Head of caudate nucleus (tissue), 42 donors: Measurements from ENCODE around the gene SLC12A7.

Source experiments
- DNase-seq, 42 donors: peaks; one replicate each; pipeline versions ENCODE4 v3.0.0 to v3.0.0-alpha.2; 2020 to 2021; ENCODE audit warnings: mixed read lengths in 7 of 42
- intact Hi-C: fragments of 100-400 bp; cut with DNase I; formaldehyde crosslinking; loops from one replicate; pipeline ENCODE4 v1.15.0; 2022

Gene SLC12A7

DNA sequence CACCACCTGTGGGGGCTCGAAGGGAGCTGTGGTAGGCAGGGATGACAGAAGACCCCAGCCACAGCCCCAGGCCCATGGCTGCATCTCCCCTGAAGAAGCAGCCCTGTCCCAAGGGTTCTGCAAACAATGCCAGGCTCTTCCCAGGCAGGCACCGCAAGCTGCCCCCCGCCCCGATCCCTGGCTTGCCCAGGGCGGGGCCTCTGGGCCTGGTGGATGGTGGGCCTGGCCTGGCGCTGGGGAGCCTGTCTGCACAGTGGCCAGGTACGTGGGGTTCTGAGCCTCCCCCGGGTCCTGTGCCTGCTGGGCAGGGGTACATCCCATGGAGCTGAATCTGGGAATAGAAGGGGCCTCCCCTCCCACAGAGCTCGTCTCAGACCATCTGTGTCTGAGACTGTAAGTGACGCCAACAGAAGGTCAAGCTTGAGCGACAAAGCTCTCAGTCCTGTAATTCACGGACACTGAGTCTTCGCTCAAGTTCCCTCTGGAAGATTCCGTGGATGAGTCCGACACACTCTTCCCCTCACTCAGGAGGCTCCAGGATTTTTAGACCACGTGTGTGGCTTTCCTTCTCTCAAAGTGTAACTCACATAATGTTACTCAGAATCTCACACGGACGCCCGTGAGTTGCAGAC, 4.4 kb upstream of the SLC12A7 start:
- no peak for DNase-seq
- intact Hi-C loops = no loop called here

GRCh38 chr5:1115123-1115815, 3.4 kb upstream of the SLC12A7 start:
- intact Hi-C loops = no loop called here
- DNase-seq = no peak

DNA sequence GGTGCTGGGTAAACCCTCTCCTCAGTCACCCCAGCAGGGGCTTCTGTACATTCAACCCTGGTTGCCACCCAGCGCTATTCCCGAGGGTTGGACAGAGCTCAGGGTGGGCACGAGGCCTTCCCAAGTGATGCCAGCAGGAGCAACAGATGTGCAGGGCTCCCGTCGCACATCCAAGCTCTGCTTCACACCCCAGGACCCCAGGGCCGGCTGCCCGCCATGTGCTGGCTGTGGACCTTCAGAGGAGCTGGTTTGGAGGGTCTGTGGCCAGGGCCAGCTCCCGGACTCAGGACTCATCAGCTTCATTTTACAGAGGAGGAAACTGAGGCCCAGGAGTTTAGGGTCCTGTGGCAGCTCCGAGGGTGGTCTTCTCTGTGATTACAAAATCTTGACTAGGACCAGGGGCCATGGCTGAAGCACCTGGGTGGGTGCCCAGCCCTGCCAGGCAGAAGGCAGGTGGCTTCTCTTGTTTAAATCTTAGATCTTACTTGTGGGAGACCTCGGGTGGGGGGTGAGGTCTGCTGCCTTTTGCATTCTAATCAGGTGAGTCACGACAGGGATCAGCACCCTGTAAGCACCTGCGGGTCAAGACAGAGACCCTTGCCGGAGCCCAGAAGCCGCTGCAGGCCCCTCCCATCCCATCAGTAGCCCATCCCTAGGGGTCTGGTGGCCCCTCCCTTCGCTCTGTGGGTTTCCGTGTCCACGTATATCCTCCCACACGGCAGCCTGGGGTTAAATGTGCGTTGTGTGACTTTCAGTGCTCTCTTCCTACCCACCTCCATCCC, 2.1 kb upstream of the SLC12A7 start:
- intact Hi-C loops = no loop called here
- DNase-seq = no peak

DNA sequence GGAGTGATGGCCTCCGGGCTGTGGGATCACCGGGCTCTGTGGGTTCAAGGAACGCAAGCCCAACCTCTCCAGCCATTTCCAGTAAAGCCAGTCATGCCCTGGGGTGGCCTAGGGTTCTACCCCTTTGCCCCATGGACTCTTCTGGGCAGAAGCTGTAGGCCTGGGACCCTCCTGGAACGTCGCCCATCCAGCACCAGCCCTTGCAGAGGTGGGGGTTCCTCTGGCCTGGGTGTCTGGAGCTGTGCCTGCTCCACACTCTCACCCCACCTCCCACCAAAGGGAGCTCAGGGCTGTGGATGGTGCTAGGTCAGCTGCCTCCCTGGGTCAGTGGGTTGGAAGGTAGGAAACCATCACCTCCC, 1.4 kb upstream of the SLC12A7 start:
- no peak for DNase-seq
- intact Hi-C loops = no loop called here

DNA sequence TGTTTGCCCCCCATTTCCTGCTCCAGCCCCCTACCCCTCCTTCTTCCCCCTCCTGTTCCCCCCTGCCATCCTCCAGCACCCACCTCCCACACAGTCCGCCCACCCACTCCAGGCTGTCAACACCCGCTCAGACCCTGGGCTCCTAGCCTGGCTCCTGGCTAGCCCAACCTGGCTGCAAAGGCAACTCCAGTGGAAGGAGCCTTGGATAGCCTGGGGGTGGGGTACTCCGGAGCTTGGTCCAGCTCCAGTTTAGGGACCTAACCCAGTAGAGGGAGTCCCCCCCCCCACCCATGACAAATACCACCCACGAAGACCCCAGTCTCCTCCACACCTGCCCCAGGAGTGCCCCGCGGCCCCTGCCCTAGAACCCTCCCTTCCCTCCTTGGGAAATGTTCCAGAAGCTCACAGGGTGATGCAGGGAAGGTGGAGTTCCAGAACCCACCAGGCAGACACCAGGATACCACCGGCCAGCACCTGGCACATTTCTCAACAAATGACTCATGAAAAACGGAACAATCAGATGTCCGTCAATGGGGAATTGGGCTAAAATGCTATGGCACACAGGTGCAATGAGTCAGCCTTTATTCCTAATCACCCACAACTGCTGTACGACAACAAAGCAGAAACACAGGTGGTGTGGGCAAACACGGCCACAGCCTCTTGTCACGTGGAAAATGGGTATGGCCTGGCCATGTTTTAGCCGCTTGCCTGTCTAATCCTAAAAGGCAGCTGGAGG, 901 bp upstream of the SLC12A7 start:
- no peak for DNase-seq
- intact Hi-C loops = no loop called here

- DNase-seq = peak in 12 of 42 donors; percentile 19 to 63 (median 45)
- intact Hi-C loops = no loop called here
Measured at GRCh38 chr5:1111241-1111726, 579 bp downstream of the SLC12A7 start.

DNA sequence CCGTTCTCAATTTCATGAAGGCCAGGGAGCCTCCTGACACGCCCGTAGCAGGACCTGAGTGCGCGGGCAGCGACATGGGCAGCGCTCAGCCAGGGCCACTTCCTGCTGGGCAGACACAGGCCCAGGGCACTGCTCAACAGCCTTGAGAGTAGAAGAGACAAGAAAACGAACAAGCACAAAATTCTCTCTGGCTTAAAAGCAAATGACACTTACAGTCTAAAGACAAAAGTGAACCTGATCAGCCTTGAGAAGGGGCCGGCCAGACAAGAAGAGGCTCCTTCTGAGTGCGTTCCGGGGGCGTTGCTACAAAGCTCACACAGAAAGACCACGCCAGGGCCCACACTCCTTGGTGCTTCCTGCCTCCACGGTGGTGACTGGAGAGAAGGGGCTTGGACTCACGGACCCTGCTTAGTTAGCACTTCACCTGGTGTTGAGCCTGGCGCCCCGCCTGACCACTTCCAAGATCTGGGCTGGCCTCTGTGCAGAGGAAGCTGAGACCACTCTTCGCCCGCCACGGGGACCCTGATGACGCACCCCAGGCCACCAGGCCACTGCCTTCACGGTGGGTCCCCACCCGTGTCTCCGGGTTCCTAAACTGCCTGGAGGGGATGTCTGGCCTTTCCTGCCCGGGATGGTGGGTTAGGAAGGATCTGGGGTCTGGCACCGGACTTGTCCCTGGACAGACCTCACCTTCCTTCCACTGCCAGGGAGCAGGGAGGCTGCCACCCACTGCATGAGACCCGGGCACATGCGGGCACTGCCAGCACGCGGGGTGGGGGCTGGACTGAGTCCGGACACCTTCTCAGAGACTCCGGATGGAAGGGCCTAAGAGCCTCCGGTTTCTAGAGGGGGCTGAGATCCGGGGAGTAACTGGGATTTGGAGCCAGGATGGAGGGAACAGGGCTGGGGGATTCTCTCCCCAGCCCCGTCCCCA, 1.3 kb downstream of the SLC12A7 start:
- DNase-seq = peak in 1 of 42 donors; percentile 27

GRCh38 chr5:1109542-1110306, 2.1 kb downstream of the SLC12A7 start:
- intact Hi-C loops = no loop called here

More for the DNA sequence above, 1.3 kb downstream of the SLC12A7 start:
- intact Hi-C loops = no loop called here

GRCh38 chr5:1108865-1109174, 3.0 kb downstream of the SLC12A7 start:
- intact Hi-C loops = no loop called here
- DNase-seq = peak in 20 of 42 donors; percentile 20 to 57 (median 40)

More at GRCh38 chr5:1109542-1110306, 2.1 kb downstream of the SLC12A7 start:
- DNase-seq = no peak

DNA sequence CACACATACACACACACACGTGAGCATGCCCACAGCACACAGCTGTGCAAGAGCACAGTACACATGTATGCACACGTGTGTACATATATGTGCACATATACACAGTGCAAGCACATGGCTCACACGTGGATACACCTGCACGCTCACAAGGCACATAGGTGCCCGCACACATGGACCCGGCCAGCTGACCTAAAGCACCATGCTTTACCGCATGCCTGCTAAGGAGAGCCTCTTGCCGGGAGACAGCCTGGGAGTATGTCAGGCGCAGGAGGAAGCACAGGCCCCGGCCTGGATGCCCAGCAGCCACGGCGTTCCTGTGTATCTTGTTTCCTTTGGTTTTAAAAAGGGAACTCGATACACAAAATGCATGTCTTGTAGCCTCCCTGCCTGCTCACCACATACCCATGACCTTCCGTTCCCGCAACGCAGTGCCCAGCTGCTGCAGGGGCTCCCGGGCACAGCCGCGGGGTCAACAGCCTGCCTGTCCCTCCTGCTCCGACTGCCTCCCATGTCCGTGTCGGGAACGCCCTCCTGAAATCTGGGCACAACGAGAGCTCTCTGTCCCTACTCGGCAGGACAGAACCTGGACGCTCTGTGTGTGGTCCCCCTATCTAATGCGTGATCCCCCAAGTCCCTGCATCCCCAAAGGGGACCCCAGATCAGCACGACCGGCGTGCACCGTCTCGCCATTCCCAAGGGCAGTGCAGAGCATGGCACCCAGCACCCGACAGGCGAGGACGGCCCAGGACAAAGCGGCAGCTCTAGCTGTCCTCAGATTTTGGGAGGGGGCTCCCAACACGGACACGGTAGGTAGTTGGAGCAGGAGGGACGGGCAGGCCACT, 3.6 kb downstream of the SLC12A7 start:
- intact Hi-C loops = no loop called here
- DNase-seq = peak in 6 of 42 donors; percentile 22 to 48 (median 29)

- DNase-seq = no peak
- intact Hi-C loops = no loop called here
Measured at GRCh38 chr5:1107167-1108022, 4.5 kb downstream of the SLC12A7 start.

GRCh38 chr5:1106385-1107166, 5.3 kb downstream of the SLC12A7 start:
- intact Hi-C loops = no loop called here
- no peak for DNase-seq

GRCh38 chr5:1105350-1106265, 6.3 kb downstream of the SLC12A7 start:
- intact Hi-C loops = no loop called here
- DNase-seq = no peak
